Activated naive CD4-positive, alpha-beta T cell treated with anti-CD3 and anti-CD28 coated beads, Interleukin-2, amount 50 U/mL, for 72 hours (primary cell): ENCODE results near the gene ADCY9. TPM values are rescaled to one million over a fixed set of nuclear protein-coding genes. Genes with fewer than 3 reads are reported as not detected.
"Not testable (repeated sequence)": the region's sequence is repeated elsewhere in the genome, so short reads cannot be mapped to it uniquely, and the experiment has no call there.

ENCODE experiments used
- ATAC-seq, 2 donors: fragments of 150-1000 bp; cut with Tn5 transposase; 2 replicates each; pipeline ENCODE4 v1.10.0; 2021; ENCODE audit warnings: mild to moderate bottlenecking in 2 of 2, moderate library complexity in 2 of 2
- DNase-seq, 2 donors: peaks; one replicate each; pipeline ENCODE4 v3.0.0; 2021 to 2022; ENCODE audit warnings: low spot score in 2 of 2
- H3K27ac Mint-ChIP-seq, 2 donors: one replicate each; pipeline ENCODE4 v1.8.0; 2022; ENCODE audit warnings: mild to moderate bottlenecking in 2 of 2, mixed read lengths in 2 of 2
- H3K36me3 Mint-ChIP-seq, 2 donors: one replicate each; pipeline ENCODE4 v1.8.0; 2022; ENCODE audit warnings: mixed read lengths in 2 of 2
- H3K9me3 Mint-ChIP-seq, 2 donors: one replicate each; pipeline ENCODE4 v1.8.0; 2022; ENCODE audit warnings: mixed read lengths in 2 of 2
- total RNA-seq, 2 donors: library from RNA; stranded (reverse); gene quantifications; one replicate each; pipeline ENCODE4 v1.2.3, GENCODE V29; 2022

Gene ADCY9
- total RNA-seq, 2 donors from 2014 or later, result 4.8 to 8.9 TPM

GRCh38 chr16:4036952-4037351, 79.3 kb downstream of the ADCY9 start:
- H3K27ac Mint-ChIP-seq, DNase-seq, H3K36me3 Mint-ChIP-seq, H3K9me3 Mint-ChIP-seq, ATAC-seq: not testable (repeated sequence)

DNA sequence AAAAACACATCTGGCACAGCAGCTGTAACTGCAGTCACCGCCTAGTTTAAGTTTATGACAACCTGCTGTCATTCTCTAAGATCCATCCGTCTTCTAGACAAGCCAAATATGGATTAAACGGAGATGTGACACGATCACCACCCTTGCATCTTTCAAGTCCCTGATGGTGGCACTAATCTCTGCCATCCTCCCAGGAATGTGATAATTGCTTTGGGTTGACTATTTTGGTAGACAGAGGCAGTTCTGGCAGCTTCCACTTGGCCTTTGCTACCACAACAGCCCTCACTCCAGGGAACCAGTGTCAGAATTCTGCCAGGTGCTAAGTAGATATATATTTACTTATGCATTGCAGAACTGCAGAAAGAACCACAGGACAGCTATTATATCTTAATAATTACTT, 81.3 kb downstream of the ADCY9 start:
- no peaks in the 10 kb centered on the region for H3K36me3 Mint-ChIP-seq

GRCh38 chr16:4033951-4034350, 82.3 kb downstream of the ADCY9 start:
- H3K27ac Mint-ChIP-seq, result no peak overlapping the region
- no peaks in the 10 kb centered on the region for H3K9me3 Mint-ChIP-seq
- ATAC-seq (no peak), DNase-seq (no peak)
- no peaks in the 10 kb centered on the region for H3K36me3 Mint-ChIP-seq

More for the DNA sequence above, 81.3 kb downstream of the ADCY9 start:
- ATAC-seq (no peak), DNase-seq (no peak)
- H3K9me3 Mint-ChIP-seq, result no peaks in the 10 kb centered on the region
- no peak overlapping the region for H3K27ac Mint-ChIP-seq

DNA sequence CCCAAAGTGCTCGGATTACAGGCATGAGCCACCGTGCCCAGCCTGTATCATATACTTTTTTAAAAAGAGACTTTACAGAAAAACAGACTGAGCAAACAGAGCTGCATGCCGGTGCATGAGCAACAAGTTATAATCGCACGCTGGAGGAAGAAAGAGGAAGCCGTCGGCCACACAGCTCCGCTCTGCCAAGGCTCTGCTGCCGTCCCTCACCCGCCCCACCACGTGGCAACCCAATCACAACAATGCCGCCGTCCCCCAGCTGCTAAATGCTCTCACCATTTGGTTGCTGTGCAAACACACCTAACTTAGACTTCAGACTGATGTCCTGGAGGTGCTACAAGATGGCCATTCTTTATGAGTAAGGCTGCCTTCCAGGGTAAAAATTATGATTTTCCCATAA, 83.5 kb downstream of the ADCY9 start:
- no peak overlapping the region for H3K27ac Mint-ChIP-seq

GRCh38 chr16:4028144-4028543, 88.1 kb downstream of the ADCY9 start:
- no peak overlapping the region for H3K27ac Mint-ChIP-seq
- ATAC-seq (no peak), DNase-seq (no peak)
- H3K36me3 Mint-ChIP-seq, result peaks cover 0 to 4% of the 10 kb centered on the region in 2 donors
- H3K9me3 Mint-ChIP-seq, result peaks cover 0 to 3% of the 10 kb centered on the region in 2 donors

More for the DNA sequence above, 83.5 kb downstream of the ADCY9 start:
- H3K36me3 Mint-ChIP-seq, result no peaks in the 10 kb centered on the region
- ATAC-seq (no peak), DNase-seq (peak in 1 of 2 donors; percentile 8)
- H3K9me3 Mint-ChIP-seq, result no peaks in the 10 kb centered on the region

DNA sequence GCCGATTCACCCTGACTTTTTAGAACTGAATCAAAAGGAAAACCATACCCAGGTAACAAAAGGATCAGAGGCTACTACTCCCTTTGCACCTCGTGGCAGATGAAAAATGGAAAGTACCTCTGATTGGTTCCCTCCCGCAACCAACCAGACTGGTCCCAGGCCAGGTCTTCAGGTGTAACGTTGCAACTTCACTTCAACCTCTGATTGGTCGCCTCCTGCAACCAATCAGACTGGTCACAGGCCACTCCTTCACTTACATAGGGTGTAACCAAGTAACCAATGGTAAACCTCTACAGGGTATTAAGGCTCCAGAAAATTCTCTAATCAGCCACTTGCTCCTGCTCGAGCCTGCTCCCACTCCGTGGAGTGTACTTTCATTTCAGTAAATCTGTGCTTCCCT, 89.4 kb downstream of the ADCY9 start:
- Mint-ChIP-seq H3K36me3 (peaks cover 0 to 4% of the 10 kb centered on the region in 2 donors), H3K27ac (no peak overlapping the region), H3K9me3 (peaks cover 0 to 3% of the 10 kb centered on the region in 2 donors)
- DNase-seq (no peak), ATAC-seq (no peak)

DNA sequence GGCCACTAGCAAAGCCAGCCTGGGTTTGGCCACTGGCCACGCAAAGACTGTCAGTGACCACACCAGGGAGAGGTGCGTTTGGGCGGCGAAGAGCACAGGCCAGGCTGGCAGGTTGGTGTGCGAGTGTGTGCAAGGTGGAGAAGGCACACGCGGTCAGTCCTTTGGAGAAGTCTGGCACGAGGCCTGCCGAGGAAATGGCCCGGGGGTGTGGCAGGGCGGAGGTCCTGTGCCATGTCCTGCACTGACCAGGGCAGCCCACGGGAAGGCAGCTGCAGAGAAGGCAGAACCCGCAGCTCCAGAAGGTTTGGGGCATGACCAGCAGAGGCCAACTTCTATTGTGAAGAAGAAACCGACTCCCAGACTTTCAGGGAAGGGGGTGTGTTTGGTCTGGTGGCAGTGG, 90.8 kb downstream of the ADCY9 start:
- Mint-ChIP-seq H3K36me3 (peaks cover 0 to 4% of the 10 kb centered on the region in 2 donors), H3K27ac (peak overlapping the region in 1 of 2 donors; percentile 14), H3K9me3 (peaks cover 0 to 3% of the 10 kb centered on the region in 2 donors)
- DNase-seq (no peak), ATAC-seq (no peak)

DNA sequence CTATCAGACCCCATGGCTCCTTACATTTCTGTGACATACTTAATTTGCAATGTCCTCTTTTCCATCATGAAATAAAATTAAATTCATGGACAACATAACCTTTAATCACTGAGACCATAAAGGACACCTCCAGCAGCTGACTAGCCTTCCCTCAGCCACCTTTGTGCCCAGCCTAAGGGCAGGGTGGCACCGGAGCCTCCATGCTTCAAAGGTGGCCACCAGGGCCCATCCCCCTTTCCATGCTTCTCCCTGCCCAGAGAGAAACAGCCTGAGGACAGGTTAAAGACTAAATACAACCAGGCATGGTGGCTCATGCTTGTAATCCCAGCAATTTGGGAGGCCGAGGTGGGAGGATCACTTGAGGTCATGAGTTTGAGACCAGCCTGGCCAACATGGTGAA, 94.3 kb downstream of the ADCY9 start:
- H3K27ac Mint-ChIP-seq, result no peak overlapping the region
- no peaks in the 10 kb centered on the region for H3K9me3 Mint-ChIP-seq
- no peak for DNase-seq
- no peaks in the 10 kb centered on the region for H3K36me3 Mint-ChIP-seq
- ATAC-seq, result no peak

DNA sequence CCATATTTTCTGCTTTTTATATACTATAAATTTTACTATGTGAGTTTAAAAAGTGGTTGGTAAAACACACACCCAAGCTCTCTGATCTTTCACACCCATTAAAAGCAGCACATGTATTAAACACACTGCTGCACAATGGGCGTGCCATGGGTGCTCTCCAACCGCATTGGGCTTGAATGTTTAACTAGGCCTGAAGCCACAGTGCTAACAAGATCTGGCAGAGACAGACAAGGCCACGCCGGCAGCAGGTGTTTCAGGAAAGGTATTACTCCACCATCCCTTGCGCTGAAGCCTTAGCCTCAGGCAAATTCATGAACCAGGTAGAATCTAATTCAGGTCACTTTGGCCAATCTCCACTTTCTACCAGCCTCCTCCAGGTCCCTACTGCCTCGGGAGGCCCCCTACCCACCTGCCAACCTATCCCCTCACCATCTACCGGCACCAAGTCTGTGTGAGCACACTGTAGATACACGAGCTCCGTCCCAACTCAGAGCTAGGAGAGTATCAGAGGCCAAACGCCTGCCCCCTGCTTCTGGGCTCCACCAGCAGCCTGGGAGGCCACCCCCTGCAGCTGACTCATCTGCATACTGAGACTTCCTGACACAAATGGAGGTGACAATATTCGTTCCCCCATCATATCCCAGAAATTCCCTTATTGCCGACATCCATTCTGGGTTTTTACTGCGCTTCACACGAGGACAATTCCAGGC, 95.0 kb downstream of the ADCY9 start:
- H3K9me3 Mint-ChIP-seq, result no peaks in the 10 kb centered on the region
- ATAC-seq, result no peak
- no peak for DNase-seq
- H3K27ac Mint-ChIP-seq, result no peak overlapping the region
- no peaks in the 10 kb centered on the region for H3K36me3 Mint-ChIP-seq

- peak overlapping the region in 1 of 2 donors; percentile 37 for H3K27ac Mint-ChIP-seq
Observed at GRCh38 chr16:4019371-4019791, 96.9 kb downstream of the ADCY9 start.

DNA sequence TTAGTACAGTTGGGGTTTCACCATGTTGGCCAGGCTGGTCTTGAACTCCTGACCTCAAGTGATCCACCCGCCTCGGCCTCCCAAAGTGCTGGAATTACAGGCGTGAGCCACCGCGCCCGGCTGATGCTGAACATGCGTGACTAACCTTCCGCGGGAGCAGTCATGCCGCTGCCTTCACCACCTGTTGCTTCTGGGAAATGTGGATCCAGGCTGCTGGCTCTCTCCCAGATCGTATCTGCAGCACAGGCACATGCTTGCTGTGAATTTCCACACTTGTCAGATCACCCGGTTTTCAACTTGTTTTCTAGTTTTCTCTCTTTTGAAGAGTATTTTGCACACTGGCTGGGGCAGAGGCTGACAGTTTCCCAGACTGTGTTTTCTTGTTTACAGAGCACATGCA, 97.9 kb downstream of the ADCY9 start:
- H3K9me3 Mint-ChIP-seq, result no peaks in the 10 kb centered on the region
- H3K36me3 Mint-ChIP-seq, result no peaks in the 10 kb centered on the region
- ATAC-seq (no peak), DNase-seq (no peak)
- H3K27ac Mint-ChIP-seq, result no peak overlapping the region

More at GRCh38 chr16:4019371-4019791, 96.9 kb downstream of the ADCY9 start:
- ATAC-seq (no peak), DNase-seq (no peak)
- no peaks in the 10 kb centered on the region for H3K9me3 Mint-ChIP-seq
- no peaks in the 10 kb centered on the region for H3K36me3 Mint-ChIP-seq

DNA sequence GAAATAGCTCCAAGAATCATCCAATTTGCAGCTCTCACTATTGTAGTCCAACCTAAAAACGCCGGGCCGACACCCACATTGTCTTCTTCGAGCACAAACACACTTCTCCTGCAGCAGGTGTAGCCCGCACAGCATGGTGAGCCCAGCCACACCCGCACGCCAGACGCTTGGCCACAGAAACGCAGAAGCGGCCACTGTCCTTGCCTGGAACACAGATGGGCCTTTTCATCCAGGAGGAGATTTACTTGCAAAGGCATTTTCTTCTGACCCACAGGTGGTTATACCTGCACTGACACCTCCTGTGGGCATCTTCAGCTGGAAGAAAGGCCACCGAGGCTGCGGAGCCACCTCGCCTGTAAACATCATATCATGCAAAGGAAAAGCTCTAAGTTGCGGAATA, 98.4 kb downstream of the ADCY9 start:
- H3K9me3 Mint-ChIP-seq, result no peaks in the 10 kb centered on the region
- no peaks in the 10 kb centered on the region for H3K36me3 Mint-ChIP-seq
- H3K27ac Mint-ChIP-seq, result no peak overlapping the region
- ATAC-seq (no peak), DNase-seq (no peak)

DNA sequence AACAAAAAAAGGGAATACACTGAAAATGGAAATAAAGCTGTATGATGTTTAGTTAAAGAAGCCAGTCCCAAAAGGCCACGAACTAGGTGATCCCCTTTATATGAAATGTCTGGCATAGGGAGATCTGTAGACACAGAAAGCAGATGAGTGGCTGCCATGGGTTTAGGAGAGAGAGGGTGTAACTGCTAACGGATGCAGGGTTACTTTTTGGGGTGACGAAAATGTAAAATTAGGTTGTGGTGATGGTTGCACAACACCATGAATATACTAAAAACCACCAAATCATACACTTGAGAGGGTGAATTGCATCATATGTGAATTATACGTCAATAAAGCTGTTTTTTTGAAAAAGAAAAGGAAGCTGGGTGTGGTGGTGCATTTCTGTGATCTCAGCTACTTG, 99.6 kb downstream of the ADCY9 start:
- DNase-seq (no peak), ATAC-seq (no peak)
- Mint-ChIP-seq H3K27ac (peak overlapping the region in 1 of 2 donors; percentile 34), H3K9me3 (no peaks in the 10 kb centered on the region), H3K36me3 (no peaks in the 10 kb centered on the region)

DNA sequence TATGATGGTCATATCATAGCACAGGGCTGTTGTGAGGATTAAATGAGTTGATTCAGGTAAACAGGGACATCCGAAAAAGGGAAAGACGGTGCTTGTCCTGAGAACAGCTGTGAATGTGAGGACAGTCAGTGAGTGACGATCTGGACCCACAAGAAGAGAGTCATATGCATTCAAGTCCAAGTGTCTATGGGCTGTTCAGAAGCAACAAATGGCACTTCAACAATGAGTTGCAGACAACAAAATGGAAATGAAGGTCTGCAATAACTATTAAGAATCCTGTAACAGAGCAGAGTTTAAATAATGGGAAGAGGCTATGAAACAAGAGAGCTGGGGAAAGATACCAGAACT, 100.3 kb downstream of the ADCY9 start:
- ATAC-seq (no peak), DNase-seq (no peak)
- Mint-ChIP-seq H3K9me3 (no peaks in the 10 kb centered on the region), H3K36me3 (no peaks in the 10 kb centered on the region), H3K27ac (peak overlapping the region in 1 of 2 donors; percentile 0)

DNA sequence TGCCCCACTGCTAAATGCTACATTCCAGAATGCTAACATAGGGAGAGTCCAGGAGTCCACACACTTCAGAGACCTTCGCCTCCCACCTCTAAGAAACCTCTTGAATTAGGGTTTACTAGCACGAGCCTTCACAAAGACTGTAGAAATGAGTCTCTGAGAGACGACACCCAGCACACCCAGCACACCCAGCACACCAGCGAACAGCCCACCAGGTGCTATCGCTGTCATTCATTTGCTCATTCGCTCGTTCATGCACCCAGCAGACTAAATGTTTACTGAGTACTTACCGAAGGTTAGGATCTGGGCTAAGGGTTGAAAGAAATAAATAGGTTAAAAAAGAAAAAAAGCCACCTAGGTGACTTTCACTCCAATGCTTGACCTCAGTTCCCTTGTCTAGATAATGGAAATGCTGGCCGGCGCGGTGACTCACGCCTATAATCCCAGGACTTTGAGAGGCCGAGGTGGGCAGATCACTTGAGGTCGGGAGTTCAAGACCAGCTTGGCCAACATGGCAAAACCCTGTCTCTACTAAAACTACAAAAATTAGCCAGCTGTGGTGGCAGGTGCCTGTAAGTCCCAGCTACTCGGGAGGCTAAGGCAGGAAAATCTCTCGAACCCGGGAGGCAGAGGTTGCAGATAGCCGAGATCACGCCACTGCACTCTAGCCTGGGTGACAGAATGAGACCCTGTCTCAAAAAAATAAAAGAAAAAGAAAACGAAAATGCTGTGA, 100.8 kb downstream of the ADCY9 start:
- no peaks in the 10 kb centered on the region for H3K36me3 Mint-ChIP-seq
- H3K27ac Mint-ChIP-seq, result no peak overlapping the region
- ATAC-seq (no peak), DNase-seq (no peak)
- no peaks in the 10 kb centered on the region for H3K9me3 Mint-ChIP-seq

DNA sequence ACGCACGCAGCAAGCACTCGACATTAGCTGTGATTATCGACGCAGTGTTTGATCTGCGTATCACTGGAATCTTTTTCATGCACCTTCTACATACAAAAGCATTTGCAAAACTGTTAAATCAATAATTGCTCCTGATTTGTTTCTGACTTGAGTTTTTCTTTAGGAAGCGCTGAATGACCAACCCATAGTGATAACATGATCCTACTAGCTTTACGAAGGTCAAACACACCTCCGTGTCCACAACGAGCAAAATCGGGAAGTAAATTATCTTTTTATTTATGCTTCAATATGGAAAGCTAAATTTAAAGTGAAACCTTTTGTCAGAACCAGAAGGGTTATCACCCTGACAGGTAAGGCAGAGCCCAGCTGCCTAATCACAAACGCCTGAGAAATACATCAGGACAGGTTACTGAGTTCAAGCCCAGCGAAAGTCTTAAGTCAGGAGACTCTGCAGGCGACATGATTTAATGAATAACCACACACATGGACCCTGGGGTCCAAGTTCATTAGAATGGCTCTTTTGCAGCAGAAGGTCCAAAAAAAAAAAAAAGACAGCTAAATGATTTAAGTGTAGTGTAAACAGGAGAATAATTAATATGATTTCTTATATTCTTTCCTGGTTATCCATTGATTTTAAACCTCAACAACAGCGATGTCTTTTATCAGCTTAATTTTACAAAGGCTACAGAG, 104.2 kb downstream of the ADCY9 start:
- no peaks in the 10 kb centered on the region for H3K9me3 Mint-ChIP-seq
- H3K27ac Mint-ChIP-seq, result no peak overlapping the region
- no peak for DNase-seq
- H3K36me3 Mint-ChIP-seq, result no peaks in the 10 kb centered on the region
- ATAC-seq, result no peak

DNA sequence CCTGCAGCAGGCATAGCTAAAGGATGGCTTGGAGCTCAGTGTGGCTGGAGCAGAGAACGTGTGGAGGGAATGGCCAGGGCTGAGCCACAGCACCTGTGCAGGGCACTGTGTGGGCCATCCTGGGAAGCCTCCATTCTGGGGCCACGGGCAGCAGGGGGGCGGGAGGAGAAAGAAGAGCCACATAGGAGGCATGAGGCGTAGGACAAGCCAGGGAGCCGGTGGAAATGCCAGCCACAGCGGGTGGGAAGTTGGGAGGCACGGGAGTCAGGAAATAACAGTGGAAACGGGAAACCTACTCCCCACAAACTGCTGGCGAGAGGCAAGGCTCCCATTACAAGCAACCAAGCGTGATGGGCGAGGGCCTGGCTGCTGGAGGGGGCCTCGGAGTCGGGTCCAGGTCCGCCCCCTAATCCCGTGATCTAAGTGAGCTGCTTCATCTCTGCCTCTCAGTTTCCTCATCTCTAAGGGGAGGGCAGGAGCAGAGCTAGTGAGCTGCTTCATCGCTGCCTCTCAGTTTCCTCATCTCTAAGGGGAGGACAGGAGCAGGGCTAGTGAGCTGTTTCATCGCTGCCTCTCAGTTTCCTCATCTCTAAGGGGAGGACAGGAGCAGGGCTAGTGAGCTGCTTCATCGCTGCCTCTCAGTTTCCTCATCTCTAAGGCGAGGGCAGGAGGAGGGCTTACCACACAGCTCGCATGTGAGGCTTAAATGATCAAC, 104.9 kb downstream of the ADCY9 start:
- Mint-ChIP-seq H3K27ac (no peak overlapping the region), H3K36me3 (no peaks in the 10 kb centered on the region), H3K9me3 (no peaks in the 10 kb centered on the region)
- no peak for DNase-seq
- no peak for ATAC-seq
